Measurements from ENCODE around the gene PLAAT2.

- TF ChIP-seq ATF2 (CRISPR knock-in tag; IDR thresholded peaks at IDR 0.05; ENCODE audit: borderline replicate concordance, low read depth) (no peak), CTCF (IDR thresholded peaks at IDR 0.05) (no peak), STAT6 (CRISPR knock-in tag; conservative IDR thresholded peaks at IDR 0.05; ENCODE audit: low read depth) (no peak), CBFB (CRISPR knock-in tag; IDR thresholded peaks at IDR 0.05; ENCODE audit: low read depth) (no peak), PREB (CRISPR knock-in tag; IDR thresholded peaks at IDR 0.05; ENCODE audit: borderline replicate concordance) (no peak)
Measured at GRCh38 chr11:63549411-63549810, 13.8 kb downstream of the PLAAT2 start.
